HTR-8/SVneo (cell line): Measurements from ENCODE around the gene MACROD2.

Experiments used
- DNase-seq: peaks from one replicate; pipeline ENCODE4 v3.0.0; 2011; ENCODE audit warnings: low spot score, mixed read lengths; ENCODE audit not compliant: insufficient read length
- FAIRE-seq: peaks from 2 replicates; lab custom pipeline; 2011; peaks lifted over from hg19 to GRCh38; lab: Jason Lieb, UNC

Gene MACROD2

DNA sequence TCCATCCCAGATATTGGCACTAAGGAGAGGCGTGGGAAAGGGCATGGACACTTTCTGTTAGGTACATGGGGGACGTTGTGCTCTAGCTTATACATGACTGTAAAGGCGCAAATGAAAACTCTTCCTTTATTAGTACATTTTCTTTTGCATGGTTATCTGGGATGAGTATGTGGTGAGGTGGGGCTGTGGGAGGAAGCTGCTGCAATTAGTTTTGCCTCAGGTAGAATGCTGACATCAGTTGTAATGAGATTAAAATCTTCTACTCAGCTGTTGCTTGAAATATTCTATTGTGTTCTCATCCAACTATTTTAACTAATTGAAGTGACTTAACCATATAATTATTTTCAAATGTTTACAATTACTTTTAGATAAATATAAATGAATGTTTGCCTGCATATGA, 560.4 kb downstream of the MACROD2 start:
- DNase-seq (no peak), FAIRE-seq (no peak)

DNA sequence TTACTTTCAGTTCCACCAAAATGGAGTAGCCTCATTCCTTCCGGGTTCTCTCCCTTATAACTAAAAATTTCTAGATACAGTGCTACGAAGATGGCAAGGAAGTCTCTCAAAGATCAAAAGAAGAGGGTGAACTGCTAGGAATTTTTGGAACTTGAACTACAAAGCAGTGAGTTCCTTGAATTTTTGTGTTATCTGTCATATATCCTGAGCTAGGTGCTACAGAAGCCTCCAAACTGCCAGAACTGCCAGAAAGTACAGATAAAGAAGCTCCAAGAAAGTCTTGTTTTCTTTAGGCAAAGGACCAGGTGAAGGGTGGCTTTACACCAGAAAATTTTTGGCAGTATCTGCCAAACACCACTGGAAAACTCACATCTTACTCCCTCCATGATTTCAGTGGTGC, 560.9 kb downstream of the MACROD2 start:
- DNase-seq (no peak), FAIRE-seq (no peak)

DNA sequence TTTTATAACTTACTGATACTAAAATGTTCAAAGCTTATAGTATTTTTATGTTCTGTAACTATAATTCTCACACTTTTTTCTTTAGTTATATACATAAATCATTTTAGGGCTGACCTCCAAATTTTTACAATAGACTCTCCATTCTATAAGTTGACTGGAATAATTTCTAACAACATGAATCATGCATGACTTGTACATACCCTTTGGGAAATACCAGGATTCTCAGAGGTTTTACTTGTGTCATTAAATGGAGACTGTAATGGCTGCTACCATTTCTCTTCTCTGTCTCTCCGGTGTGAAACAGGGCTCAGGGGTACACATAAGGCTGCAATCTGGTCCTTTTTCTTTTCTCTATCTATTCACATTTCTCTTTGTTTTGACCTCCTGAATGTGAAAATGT, 564.3 kb downstream of the MACROD2 start:
- FAIRE-seq (no peak), DNase-seq (no peak)

DNA sequence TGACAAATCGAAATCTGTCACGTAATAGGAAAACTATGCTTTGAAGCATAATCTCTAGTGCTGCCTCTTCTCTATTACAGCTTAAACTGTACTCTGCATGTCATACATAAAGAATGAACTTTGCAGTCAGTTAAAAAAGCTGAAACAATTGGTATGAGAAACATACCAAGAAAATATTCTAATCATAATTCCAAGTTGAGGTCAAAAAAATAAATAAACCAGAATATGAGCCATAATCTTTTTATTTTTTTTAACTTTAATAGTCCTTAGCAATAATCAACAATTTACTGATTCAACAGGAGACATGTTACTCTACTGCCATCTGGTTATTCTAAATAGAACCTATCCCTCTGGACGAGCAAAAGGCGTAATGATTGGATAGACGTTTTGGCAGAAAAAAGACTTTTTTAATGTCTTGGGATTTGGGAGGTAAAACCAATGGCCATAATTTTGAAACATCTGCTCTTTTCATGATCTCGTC, 566.5 kb downstream of the MACROD2 start:
- FAIRE-seq (no peak), DNase-seq (no peak)

DNA sequence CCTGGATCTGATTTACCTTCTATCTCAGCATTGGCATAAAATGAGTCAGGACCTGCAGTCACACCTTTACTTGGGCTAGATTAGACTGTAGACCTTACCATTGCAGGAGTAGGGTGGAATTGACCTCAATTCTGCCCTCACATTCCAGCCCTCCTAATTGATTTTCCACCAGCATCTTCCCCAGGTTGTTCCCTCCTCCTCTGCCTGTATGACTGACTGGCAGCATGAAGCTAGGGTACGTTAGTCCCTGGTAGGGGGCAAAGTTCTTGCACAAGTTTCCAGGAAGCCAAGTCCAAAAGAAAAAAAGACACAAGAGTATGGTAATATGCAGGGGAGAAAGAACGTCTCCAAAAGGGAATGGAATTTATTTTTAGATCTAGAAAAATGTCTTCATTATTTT, 567.7 kb downstream of the MACROD2 start:
- DNase-seq: no peak
- no peak for FAIRE-seq

DNA sequence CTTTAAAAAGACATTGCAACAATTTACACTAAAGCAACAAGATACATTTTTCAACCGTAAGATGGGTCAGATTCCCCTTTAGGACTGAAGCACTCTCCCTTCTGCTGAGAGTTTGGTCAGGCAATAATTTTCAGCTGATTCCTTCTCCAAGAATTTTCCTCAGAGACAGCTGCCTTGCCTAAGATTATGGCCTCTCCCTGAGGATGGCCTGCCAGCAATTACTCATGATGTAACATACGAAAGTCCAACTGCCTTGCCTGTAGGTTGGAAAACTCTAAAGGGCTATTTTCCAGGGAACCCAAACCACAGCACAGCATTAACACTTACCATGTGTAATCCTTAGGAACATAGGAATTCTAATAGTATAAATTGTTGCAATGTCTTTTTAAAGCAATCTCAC, 571.2 kb downstream of the MACROD2 start:
- FAIRE-seq (no peak), DNase-seq (no peak)

DNA sequence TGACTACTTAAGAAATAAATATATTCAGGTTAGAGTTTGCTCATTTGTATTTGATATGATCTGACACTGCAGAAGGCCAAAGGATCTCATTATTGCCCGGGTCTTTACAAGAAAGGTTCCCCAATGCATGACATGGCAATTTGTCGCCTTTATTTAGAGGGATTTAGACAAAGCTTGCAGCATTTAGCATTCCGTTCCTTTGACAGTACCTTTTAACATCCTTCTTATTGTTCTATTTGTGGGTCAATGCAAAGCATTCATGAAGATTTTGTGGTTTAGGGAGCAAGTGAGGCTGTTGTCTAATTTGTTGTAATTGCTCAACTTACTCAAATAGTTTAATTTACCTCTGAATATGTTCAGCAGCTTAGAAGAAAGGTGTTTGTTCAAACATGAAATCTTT, 572.9 kb downstream of the MACROD2 start:
- FAIRE-seq (no peak), DNase-seq (no peak)

DNA sequence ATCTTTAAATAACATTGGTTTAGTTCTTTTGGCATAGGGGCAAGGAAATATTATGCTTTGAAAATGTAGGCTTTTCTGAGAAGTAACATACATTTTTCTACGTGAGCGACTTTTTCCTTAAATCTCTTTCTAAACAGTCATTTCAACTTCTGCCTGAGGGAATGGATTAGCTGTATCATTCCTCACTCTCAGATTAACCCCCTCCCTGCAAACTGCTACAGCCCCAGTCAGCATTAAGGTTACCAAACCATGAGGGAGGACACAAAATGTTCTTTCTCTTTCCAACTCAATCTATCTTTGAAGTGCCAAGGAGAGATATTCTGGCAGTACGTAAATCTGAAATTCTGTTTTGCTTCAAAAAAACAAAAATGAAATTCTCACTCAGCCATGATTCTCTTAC, 573.4 kb downstream of the MACROD2 start:
- FAIRE-seq (no peak), DNase-seq (no peak)

DNA sequence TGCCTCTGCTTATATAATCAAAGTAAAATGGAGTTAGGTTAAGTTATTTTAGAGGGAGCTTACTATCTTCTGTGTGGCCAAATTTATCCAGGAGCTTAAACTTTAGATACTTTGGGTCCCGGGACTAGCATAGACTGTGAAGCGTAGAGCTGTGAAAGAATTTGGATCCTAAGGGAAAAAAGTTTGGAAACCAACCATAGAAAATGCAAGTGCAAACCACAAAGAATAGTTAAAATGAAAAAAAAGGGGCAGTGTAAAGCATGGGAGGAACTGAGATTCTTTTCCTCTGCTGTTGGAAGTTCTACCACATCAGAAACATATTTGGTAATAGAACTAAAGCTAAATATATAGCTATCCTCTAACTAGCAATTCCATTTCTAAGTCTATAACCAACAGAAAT, 574.3 kb downstream of the MACROD2 start:
- FAIRE-seq (no peak), DNase-seq (no peak)

DNA sequence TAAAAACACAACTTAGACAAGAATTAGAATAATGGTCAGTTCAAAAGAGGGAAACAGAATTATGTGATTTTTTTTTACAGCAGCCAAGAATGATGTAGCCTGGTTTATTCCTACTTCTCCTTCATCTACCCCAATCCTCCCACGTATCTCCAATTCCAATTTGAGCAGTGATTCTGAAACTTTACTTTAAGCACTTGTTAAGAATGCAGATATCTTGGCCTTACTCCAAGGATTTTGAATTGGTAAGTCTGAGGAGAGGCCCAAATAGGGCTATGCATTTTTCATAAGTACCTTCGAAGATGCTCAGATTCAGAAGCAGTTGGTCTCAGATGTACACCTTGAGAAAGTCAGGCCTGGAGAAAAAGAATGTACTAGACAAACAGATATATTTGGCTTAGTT, 575.5 kb downstream of the MACROD2 start:
- DNase-seq: no peak
- no peak for FAIRE-seq

DNA sequence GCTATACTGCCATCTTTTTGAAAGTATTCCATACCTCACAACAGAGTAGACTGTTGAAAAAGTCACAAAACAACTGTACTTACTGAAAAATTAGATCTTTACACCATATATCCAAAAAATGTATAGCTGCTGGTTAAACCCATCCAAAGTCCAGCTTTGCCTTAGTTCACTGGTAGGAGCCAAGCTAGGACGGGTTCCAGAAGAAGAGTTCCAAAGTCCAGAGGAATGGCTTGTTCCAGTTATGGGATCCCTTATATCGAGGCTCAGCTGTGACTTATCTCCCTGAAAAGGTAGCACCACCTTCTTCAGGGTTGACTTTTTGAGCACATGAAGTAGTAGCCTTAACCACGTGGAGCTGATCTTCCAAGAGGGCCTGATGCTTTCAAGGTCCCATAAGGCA, 578.4 kb downstream of the MACROD2 start:
- DNase-seq: no peak
- no peak for FAIRE-seq

DNA sequence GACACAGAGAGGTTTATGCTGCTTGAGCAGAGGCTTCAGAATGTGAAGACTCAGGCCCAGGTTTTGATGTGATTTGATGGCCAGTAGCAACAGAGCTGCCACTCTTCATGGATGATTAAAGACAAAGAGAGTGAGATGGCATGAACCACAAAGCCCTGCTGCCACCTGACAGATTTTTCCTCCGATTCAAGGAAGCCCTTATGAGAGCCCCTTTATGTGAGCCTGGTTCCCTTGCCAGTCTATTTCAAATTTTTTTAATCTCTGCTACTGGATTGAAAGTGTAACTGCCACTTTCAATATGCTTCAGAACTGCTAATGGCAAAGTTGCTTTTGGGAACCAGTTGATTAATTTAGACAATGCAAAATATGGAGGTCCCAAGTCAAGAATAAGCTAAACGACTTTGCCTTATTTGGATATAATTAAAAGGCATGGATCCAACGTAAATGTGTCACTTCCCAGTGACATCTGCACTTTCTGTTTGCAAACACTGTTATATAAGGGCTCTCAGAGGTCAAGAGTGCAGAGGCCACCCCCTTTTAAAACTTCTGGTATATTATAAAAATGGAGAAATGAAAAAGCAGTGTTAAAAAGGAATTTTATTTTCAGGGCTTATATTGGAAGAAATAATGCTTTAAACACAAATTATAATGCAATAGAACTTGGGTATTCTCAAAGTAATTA, 581.0 kb downstream of the MACROD2 start:
- DNase-seq (no peak), FAIRE-seq (no peak)

DNA sequence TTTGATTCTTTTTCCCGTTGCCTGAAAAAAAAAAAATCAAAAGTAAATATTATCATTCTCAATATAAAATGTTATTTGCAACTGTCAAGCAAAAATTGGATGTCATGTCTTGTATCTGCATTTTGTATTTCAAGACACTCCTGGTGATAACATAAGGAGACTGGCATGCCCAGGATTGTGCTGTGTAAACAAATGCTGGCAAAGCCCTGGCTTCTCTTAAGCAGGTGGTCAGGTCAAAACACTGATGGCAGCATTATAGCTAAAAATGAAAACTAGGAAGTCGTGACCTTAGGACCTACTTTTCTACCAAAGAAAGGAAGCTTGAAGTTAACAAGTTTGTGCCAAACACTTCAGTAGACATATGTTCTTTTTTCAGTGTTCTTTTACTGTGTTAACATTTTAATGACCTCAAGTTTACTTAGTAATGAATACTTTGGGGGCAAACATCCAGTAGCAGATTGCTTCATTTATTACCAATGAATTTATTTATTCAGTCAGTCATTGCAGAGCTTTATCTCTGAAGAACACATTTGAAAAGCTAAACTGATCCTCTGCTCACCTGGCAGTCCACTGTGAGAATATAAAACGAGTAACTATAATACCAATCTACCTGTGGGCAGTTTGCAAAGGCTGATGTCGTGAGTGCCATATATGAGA, 585.2 kb downstream of the MACROD2 start:
- no peak for FAIRE-seq
- DNase-seq: no peak

DNA sequence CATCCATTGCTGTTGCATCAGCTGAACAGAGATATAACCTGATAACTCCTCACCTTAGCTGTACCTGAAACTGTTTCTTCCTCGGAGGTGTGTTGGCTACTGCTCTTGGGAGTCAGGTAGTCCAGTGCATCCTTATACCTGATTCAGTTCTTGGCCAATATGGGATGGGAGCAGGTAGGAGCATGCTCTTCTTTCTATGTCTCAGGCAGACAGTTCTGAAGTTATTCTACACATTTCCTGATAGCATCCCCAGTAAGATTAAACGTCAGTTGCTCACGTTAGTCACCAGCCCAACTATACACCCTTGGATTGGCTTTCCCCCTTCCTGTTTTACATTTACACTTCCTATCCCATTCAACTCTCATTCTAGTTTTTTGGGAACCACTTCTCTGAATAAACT, 586.4 kb downstream of the MACROD2 start:
- DNase-seq (no peak), FAIRE-seq (no peak)

DNA sequence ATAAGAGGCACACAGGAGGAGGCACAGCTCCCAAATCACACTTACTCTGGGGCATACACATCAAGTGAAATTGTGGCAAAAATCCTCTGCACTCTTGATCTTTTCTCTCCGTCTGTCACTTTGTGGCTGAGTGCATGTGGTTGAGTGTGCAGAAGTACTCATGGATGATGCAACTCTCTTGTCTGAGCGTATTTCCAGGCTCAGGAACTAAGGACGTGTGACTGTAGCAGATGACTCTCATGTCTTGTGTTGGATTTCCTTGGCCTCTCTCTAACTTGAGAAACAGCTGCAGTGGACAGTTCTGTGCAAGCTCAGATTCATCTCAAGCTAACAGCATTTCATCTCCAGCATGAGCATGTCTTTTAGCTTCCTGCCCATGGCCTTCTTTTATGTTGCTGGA, 587.5 kb downstream of the MACROD2 start:
- no peak for FAIRE-seq
- DNase-seq: no peak

DNA sequence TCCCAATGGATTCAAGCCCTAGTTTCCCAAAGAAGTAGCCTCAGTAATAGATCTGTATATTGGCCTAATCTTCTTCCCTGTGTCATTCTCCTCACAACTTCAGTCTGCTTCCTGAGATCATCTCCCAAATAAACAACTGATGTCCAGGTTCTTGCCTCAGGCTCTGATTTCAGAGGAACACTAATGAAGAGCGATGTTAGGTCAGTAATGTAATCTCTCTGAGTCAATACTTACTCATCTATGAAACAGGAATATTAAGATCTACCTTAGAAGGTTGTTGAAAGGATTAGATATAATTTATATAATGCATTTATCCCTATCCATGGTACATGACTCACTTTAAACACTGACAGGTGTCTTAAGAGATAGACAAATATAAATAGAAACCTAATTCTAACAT, 588.1 kb downstream of the MACROD2 start:
- DNase-seq (no peak), FAIRE-seq (no peak)

DNA sequence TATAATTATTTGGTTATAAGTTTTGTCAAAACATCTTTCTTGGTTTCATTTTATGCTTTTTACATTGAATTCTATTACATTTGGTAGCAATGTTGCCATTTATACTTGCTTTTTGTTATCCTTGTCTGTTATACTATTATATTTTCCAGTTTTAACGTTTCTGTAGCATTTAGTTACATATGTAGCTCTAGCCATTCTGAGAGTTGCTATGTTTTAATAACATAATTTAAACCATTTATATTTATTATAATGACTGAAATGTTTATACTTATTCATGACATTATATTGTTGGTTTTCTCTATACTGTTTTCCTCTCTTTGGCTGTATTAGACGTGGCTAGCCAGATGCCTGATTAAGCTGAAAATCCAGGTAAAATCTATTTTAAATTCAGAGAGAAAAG, 594.1 kb downstream of the MACROD2 start:
- no peak for DNase-seq
- FAIRE-seq: no peak

DNA sequence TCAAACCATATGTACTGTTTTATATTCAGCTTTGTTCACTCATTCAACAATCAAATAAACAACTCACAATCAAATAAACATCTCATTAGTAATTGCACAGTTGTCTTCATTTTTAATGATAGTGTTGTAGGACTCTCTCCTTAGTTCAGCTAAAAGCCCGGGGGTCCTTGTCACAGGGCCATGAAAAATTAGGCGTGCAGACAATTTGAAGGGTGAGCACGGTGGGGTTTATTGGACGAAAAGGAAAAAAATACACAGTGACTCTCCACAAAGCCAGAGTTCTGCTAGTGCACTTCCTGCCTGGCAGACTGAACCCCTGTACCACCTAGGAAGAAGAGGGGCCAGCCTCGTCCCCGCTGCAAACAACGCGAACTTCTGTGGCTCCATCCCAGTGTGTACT, 599.7 kb downstream of the MACROD2 start:
- DNase-seq (no peak), FAIRE-seq (no peak)

DNA sequence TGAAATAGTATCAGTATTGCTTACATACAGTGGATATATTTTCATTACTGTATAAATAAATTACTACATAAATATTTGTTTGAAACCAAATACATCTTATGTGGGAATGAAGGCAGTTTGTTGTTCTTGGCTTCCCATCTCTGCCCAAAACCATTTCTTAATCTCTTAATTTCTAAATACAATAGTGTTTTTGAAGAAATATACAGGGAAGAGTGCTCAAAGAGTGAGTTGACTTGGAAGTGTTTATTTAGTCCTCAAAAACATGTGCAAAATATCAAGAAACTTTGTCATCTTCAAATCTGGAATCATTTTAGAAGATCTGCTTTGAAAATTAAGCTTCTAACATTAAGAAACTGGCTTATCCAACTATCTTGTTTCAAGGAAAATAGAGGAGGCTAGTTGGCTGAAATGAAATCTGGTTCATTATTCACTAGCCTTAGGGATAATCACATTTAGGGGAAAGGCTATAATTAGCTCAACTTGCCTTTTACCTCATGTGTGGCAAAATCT, 601.9 kb downstream of the MACROD2 start:
- FAIRE-seq: no peak

DNA sequence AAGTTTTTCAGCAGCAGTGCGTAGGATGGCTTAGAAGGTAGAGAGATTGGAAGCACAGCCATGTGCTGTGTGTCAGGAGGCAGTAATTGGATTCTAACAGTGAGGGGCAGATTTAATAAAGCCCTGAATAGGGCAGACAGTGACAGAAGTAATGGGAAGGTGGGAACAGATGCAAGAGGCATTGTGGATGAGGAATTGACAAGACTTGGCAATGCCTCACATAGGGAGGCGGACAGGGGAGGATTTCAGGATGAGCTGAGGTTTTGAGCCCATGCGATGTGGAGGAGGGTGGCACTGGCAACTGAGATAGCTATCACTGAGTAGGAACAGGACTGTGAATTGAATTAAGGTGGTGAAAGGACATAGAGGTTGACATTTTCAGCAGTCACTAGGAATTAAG, 604.3 kb downstream of the MACROD2 start:
- DNase-seq: no peak
- no peak for FAIRE-seq

More for the DNA sequence above, 601.9 kb downstream of the MACROD2 start:
- no peak for DNase-seq

DNA sequence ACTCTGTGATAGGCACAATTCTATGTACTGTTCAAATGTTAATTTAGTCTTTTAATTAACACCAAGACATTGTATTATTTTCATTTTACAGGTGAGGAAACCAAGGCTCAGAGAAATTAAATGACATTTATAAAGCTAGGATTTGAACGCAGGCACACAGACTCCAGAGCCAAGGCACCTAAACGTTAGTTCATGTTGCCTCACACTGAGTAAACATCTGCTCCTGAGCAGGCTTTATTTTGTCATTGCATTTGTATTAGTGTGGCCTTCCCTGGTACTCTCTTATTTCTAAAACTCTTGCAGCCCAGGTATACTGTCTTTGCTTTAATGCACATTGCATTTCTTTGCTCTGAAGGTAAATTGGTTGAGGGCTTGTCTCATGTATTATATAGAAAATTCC, 605.2 kb downstream of the MACROD2 start:
- DNase-seq: no peak
- FAIRE-seq: no peak

DNA sequence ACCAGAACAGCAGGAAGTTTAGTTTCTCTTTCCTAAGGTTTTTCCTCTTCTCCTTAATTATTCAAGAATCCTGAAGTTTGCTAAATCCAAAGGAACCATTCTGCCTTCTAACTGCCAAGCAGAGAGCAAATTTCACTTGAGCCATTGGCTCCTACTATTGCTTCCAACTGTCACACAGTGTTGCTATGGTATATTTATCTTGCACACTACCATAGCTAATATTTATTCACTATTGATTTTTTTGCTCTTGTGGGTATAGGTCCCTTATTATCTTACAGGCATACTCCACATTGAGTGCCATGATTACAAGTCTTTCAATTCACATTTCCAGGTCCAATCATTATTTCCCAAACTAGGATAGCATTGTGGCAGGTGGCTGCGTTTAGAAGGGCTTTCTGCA, 608.8 kb downstream of the MACROD2 start:
- FAIRE-seq: no peak
- no peak for DNase-seq
